Transverse colon (tissue), 4 donors: Measurements from ENCODE around the gene WDR27. TPM values are rescaled to one million over a fixed set of nuclear protein-coding genes. Genes with fewer than 3 reads are reported as not detected.
"Not testable (repeated sequence)": the region's sequence is repeated elsewhere in the genome, so short reads cannot be mapped to it uniquely, and the experiment has no call there.

ENCODE experiments used
- DNase-seq: peaks from one replicate; pipeline ENCODE4 v3.0.0-alpha.2; 2019
- H3K27ac ChIP-seq, 4 donors: fragments of 200-600 bp; sonication (generic); 2 replicates each; pipeline ENCODE4 v1.5.1; 2016 to 2018; ENCODE audit warnings: inconsistent platforms in 4 of 4
- H3K27me3 ChIP-seq: fragments of 200-600 bp; sonication (generic); 2 replicates; pipeline ENCODE4 v1.5.1; 2017; ENCODE audit warnings: inconsistent platforms
- H3K36me3 ChIP-seq, 4 donors: fragments of 200-600 bp; sonication (generic); 2 replicates each; pipeline ENCODE4 v1.5.1; 2017 to 2019; ENCODE audit warnings: inconsistent platforms in 4 of 4
- H3K4me1 ChIP-seq, 4 donors: fragments of 200-600 bp; sonication (generic); 2 replicates each; pipeline ENCODE4 v1.5.1; 2017 to 2020; ENCODE audit warnings: inconsistent platforms in 4 of 4
- H3K4me3 ChIP-seq, 4 donors: fragments of 200-600 bp; sonication (generic); 1 replicate in 1 of 4; 2 replicates in 3 of 4; pipeline versions ENCODE4 v1.5.1 to v1.6.1; 2017 to 2019; ENCODE audit warnings: inconsistent platforms in 4 of 4
- H3K9me3 ChIP-seq, 2 donors: fragments of 200-600 bp; sonication (generic); 2 replicates each; pipeline ENCODE4 v1.5.1; 2017 to 2019; ENCODE audit warnings: inconsistent platforms in 2 of 2
- CTCF ChIP-seq, 5 experiments: fragments of 200-600 bp in 3 of 5; fragments of 450-650 bp in 2 of 5; sonication (generic) in 3 of 5; IDR thresholded peaks; 1 replicate in 2 of 5; 2 replicates in 3 of 5; pipeline ENCODE4 v1.5.1; 2016 to 2017; ENCODE audit warnings: antibody characterized with exemption in 5 of 5, inconsistent platforms in 3 of 5, mild to moderate bottlenecking in 2 of 5, moderate library complexity in 1 of 5
- EP300 ChIP-seq: sonication (generic); formaldehyde crosslinking; IDR thresholded peaks from one replicate; pipeline ENCODE4 v1.6.1; 2017; ENCODE audit warnings: antibody characterized with exemption, low read depth
- POLR2A ChIP-seq: fragments of 450-650 bp; IDR thresholded peaks from one replicate; pipeline ENCODE4 v1.6.1; 2016; ENCODE audit warnings: antibody characterized with exemption, mild to moderate bottlenecking, moderate library complexity
- POLR2AphosphoS5 ChIP-seq, 3 donors: sonication (generic); formaldehyde crosslinking; IDR thresholded peaks; one replicate each; pipeline ENCODE4 v1.6.1; 2016; ENCODE audit warnings: antibody characterized with exemption in 3 of 3
- whole genome bisulfite sequencing, 2 donors: methylation state at CpG; one replicate each; pipeline ENCODE4 v1.1.5; 2018; ENCODE audit warnings: low coverage in 1 of 2; 5-methylcytosine and 5-hydroxymethylcytosine counted together
- in situ Hi-C, 4 donors: fragments of 200-750 bp; cut with MboI; loops; one replicate each; pipeline versions ENCODE4 v1.15.0 to v1.15.1; 2017; ENCODE audit warnings: low sequenced_read_pairs in 3 of 4, low pct_ligation_motif_present in 1 of 4, low pct_unique_long_range_greater_than_20kb in 1 of 4
- intact Hi-C: fragments of 100-400 bp; cut with DNase I; formaldehyde crosslinking; loops from one replicate; pipeline ENCODE4 v1.15.1; 2023; ENCODE audit warnings: low total_unique reads
- total RNA-seq, 4 donors: library from RNA; depleted of rRNA; stranded (reverse); fragments of >200 nt; gene quantifications; one replicate each; pipeline ENCODE4 v1.1.0, GENCODE V29; 2016

Gene WDR27
- total RNA-seq, 4 donors from 2014 or later, result 44.9 to 75.0 (median 57.0) TPM

GRCh38 chr6:169620171-169621130, 81.4 kb downstream of the WDR27 start:
- Histone ChIP-seq H3K9me3 (no peaks in the 10 kb centered on the region), H3K4me1 (no peaks in the 10 kb centered on the region), H3K4me3 (no peak overlapping the region), H3K27ac (no peak overlapping the region), H3K36me3 (no peaks in the 10 kb centered on the region), H3K27me3 (no peaks in the 10 kb centered on the region)
- intact Hi-C loops, result no loop called here
- in situ Hi-C loops, result no loop called here
- TF ChIP-seq POLR2AphosphoS5 (IDR thresholded peaks at IDR 0.05) (no peak), CTCF (IDR thresholded peaks at IDR 0.05) (no peak), EP300 (no peak), POLR2A (no peak)
- WGBS, 2 donors, result 84 to 86% methylated on average over 9 to 10 of the region's 10 CpGs
- no peak for DNase-seq

GRCh38 chr6:169619650-169620049, 82.2 kb downstream of the WDR27 start:
- intact Hi-C loops (no loop called here), in situ Hi-C loops (no loop called here)
- no peak for DNase-seq
- WGBS, 2 donors, result 91% methylated on average over 1 of the region's 1 CpG; no CpG with 5 or more reads in 1 of the 2 donors
- Histone ChIP-seq H3K36me3 (no peaks in the 10 kb centered on the region), H3K4me1 (no peaks in the 10 kb centered on the region), H3K4me3 (no peak overlapping the region), H3K9me3 (no peaks in the 10 kb centered on the region), H3K27me3 (no peaks in the 10 kb centered on the region), H3K27ac (no peak overlapping the region)
- no peak for TF ChIP-seq CTCF (IDR thresholded peaks at IDR 0.05)
- no peak for TF ChIP-seq EP300
- no peak for TF ChIP-seq POLR2A
- TF ChIP-seq POLR2AphosphoS5 (IDR thresholded peaks at IDR 0.05), result no peak

GRCh38 chr6:169618526-169619490, 83.0 kb downstream of the WDR27 start:
- H3K36me3 ChIP-seq, result no peaks in the 10 kb centered on the region
- H3K4me3 ChIP-seq, result no peak overlapping the region
- TF ChIP-seq POLR2A (no peak), CTCF (IDR thresholded peaks at IDR 0.05) (no peak), POLR2AphosphoS5 (IDR thresholded peaks at IDR 0.05) (no peak)
- intact Hi-C loops (no loop called here), in situ Hi-C loops (no loop called here)
- H3K27ac ChIP-seq, result no peak overlapping the region
- WGBS, 2 donors, result 92 to 94% methylated on average over 7 of the region's 7 CpGs
- no peaks in the 10 kb centered on the region for H3K4me1 ChIP-seq
- no peaks in the 10 kb centered on the region for H3K27me3 ChIP-seq
- DNase-seq, result no peak
- H3K9me3 ChIP-seq, result no peaks in the 10 kb centered on the region

GRCh38 chr6:169617562-169617961, 84.3 kb downstream of the WDR27 start:
- WGBS, 2 donors, result 95 to 98% methylated on average over 6 to 7 of the region's 7 CpGs
- Histone ChIP-seq H3K36me3 (no peaks in the 10 kb centered on the region), H3K4me1 (no peaks in the 10 kb centered on the region), H3K27ac (no peak overlapping the region), H3K9me3 (no peaks in the 10 kb centered on the region), H3K4me3 (no peak overlapping the region), H3K27me3 (no peaks in the 10 kb centered on the region)
- in situ Hi-C loops, result no loop called here
- no peak for DNase-seq
- TF ChIP-seq POLR2A, result no peak
- TF ChIP-seq EP300, result no peak
- TF ChIP-seq POLR2AphosphoS5 (IDR thresholded peaks at IDR 0.05), result no peak
- intact Hi-C loops, result no loop called here

DNA sequence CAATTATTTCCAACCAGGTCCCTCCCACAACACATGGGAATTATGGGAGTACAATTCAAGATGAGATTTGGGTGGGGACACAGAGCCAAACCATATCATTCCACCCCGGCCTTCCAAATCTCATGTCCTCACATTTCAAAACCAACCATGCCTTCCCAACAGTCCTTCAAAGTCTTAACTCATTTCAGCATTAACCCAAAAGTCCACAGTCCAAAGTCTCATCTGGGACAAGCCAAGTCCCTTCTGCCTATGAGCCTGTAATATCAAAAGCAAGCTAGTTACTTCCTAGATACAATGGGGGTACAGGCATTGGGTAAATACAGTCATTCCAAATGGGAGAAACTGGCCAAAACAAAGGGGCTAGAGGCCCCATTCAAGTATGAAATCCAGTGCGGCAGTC, 93.2 kb downstream of the WDR27 start:
- H3K27me3 ChIP-seq, H3K27ac ChIP-seq, intact Hi-C loops, H3K4me3 ChIP-seq, H3K36me3 ChIP-seq, H3K4me1 ChIP-seq, H3K9me3 ChIP-seq, DNase-seq, in situ Hi-C loops: not testable (repeated sequence)
- WGBS, 2 donors, result 80 to 100% methylated on average over 1 to 2 of the region's 2 CpGs
